IMR-90 (cell line): ENCODE measurements around the gene RBP2. TPM values are rescaled to one million over a fixed set of nuclear protein-coding genes. Genes with fewer than 3 reads are reported as not detected.
A peak's percentile ranks its signal among the peaks of the same experiment; 100 is the strongest.

Experiments
- ATAC-seq: fragments of 200-7000 bp; cut with Tn5 transposase; 2 replicates; pipeline ENCODE4 v1.9.1; 2020; ENCODE audit warnings: low read depth, mild to moderate bottlenecking, moderate library complexity
- BruUV-seq: library from RNA; stranded (reverse); fragments of 400-500 nt; replicated peaks from 2 replicates; lab custom pipeline; 2021; lab: Mats Ljungman, UMichigan
- CTCF ChIA-PET: fragments of 300-600 bp; formaldehyde crosslinking; extraction: SDS; loops from one replicate; lab custom pipeline; 2021; ENCODE audit warnings: antibody characterized with exemption; lab: Yijun Ruan, JAX
- POLR2A ChIA-PET: fragments of 300-600 bp; sonication (Branson Sonifier 250); formaldehyde crosslinking; loops from one replicate; lab custom pipeline; 2022; ENCODE audit warnings: antibody characterized with exemption; ENCODE audit not compliant: unreplicated experiment; lab: Charles Lee
- DNase-seq: peaks from one replicate; pipeline ENCODE4 v3.0.0; 2013
- H2AFZ ChIP-seq: replicated peaks from 2 replicates; pipeline ENCODE3; 2013; ENCODE audit warnings: low read length, mild to moderate bottlenecking; ENCODE audit not compliant: poor library complexity
- H2AK5ac ChIP-seq: 2 replicates; pipeline ENCODE4 v1.6.1; 2013; ENCODE audit warnings: low read depth, low read length, inconsistent platforms
- H2AK9ac ChIP-seq: replicated peaks from 2 replicates; pipeline ENCODE3; 2013; ENCODE audit warnings: mild to moderate bottlenecking, low read depth, low read length, moderate library complexity; ENCODE audit not compliant: poor library complexity
- H2BK120ac ChIP-seq: 2 replicates; pipeline ENCODE4 v1.6.1; 2013; ENCODE audit warnings: low read depth, low read length, inconsistent platforms
- H2BK15ac ChIP-seq: 3 replicates; pipeline ENCODE4 v1.6.1; 2013; ENCODE audit warnings: low read depth, low read length, inconsistent platforms
- H2BK20ac ChIP-seq: 2 replicates; pipeline ENCODE4 v1.6.1; 2013; ENCODE audit warnings: low read depth, mild to moderate bottlenecking, inconsistent platforms, low read length, moderate library complexity
- H2BK5ac ChIP-seq: 2 replicates; pipeline ENCODE4 v1.6.1; 2013; ENCODE audit warnings: mild to moderate bottlenecking, low read depth, low read length, inconsistent platforms; ENCODE audit not compliant: poor library complexity, severe bottlenecking
- H3K14ac ChIP-seq: replicated peaks from 2 replicates; pipeline ENCODE4 v1.6.1; 2013; ENCODE audit warnings: low read depth, low read length, inconsistent platforms
- H3K18ac ChIP-seq: 2 replicates; pipeline ENCODE4 v1.6.1; 2013; ENCODE audit warnings: low read depth, low read length, control low read depth
- H3K23ac ChIP-seq: 2 replicates; pipeline ENCODE4 v1.6.1; 2013; ENCODE audit warnings: low read depth, low read length, inconsistent platforms
- H3K27ac ChIP-seq: 2 replicates; pipeline ENCODE4 v1.5.1; 2013; ENCODE audit warnings: mild to moderate bottlenecking, control low read depth, low read length; ENCODE audit not compliant: insufficient read depth
- H3K27me3 ChIP-seq: 2 replicates; pipeline ENCODE4 v1.6.1; 2013; ENCODE audit warnings: low read length; ENCODE audit not compliant: control insufficient read depth, insufficient read depth
- H3K36me3 ChIP-seq: 2 replicates; pipeline ENCODE4 v1.6.1; 2013; ENCODE audit warnings: low read length, mixed read lengths; ENCODE audit not compliant: control insufficient read depth, insufficient read depth
- H3K4ac ChIP-seq: 2 replicates; pipeline ENCODE4 v1.6.1; 2013; ENCODE audit warnings: low read depth, low read length, inconsistent platforms
- H3K4me1 ChIP-seq: 2 replicates; pipeline ENCODE4 v1.6.1; 2013; ENCODE audit warnings: low read length, mixed read lengths; ENCODE audit not compliant: control insufficient read depth, insufficient read depth
- H3K4me2 ChIP-seq: 2 replicates; pipeline ENCODE4 v1.6.1; 2013; ENCODE audit warnings: low read depth, mild to moderate bottlenecking, control low read depth, low read length, moderate library complexity
- H3K4me3 ChIP-seq: 2 replicates; pipeline ENCODE4 v1.5.1; 2013; ENCODE audit warnings: low read depth, mild to moderate bottlenecking, control low read depth, low read length, moderate library complexity; ENCODE audit not compliant: insufficient read depth
- H3K56ac ChIP-seq: 2 replicates; pipeline ENCODE4 v1.6.1; 2013; ENCODE audit warnings: low read length, inconsistent platforms; ENCODE audit not compliant: insufficient read depth; ENCODE audit errors: extremely low read depth
- H3K79me1 ChIP-seq, 2 experiments: 2 replicates each; pipeline ENCODE4 v1.6.1; 2013; ENCODE audit warnings: low read length in 2 of 2, inconsistent platforms in 1 of 2, low read depth in 1 of 2
- H3K9ac ChIP-seq: 2 replicates; pipeline ENCODE4 v1.6.1; 2013; ENCODE audit warnings: low read depth, low read length, control low read depth
- H3K9me1 ChIP-seq: 2 replicates; pipeline ENCODE4 v1.6.1; 2013; ENCODE audit warnings: low read length, inconsistent platforms; ENCODE audit not compliant: insufficient read depth
- H3K9me3 ChIP-seq: 2 replicates; pipeline ENCODE4 v1.6.1; 2013; ENCODE audit warnings: low read length; ENCODE audit not compliant: control insufficient read depth, insufficient read depth
- H4K20me1 ChIP-seq: 2 replicates; pipeline ENCODE4 v1.6.1; 2013; ENCODE audit warnings: low read length, inconsistent platforms; ENCODE audit not compliant: insufficient read depth
- H4K5ac ChIP-seq: 2 replicates; pipeline ENCODE4 v1.6.1; 2013; ENCODE audit warnings: mild to moderate bottlenecking, low read depth, low read length, control low read depth
- H4K8ac ChIP-seq, 2 experiments: 2 replicates each; pipeline ENCODE4 v1.6.1; 2013; ENCODE audit warnings: low read depth in 2 of 2, low read length in 2 of 2, control low read depth in 1 of 2, inconsistent platforms in 1 of 2
- H4K91ac ChIP-seq: 2 replicates; pipeline ENCODE4 v1.6.1; 2013; ENCODE audit warnings: low read depth, low read length, inconsistent platforms; ENCODE audit not compliant: insufficient read depth
- CEBPB ChIP-seq: IDR thresholded peaks from 2 replicates; pipeline ENCODE4 v1.6.1; 2012; ENCODE audit warnings: low read depth, low read length, improper control_type of control experiment
- SMC3 ChIP-seq: fragments of 150-350 bp; IDR thresholded peaks from 2 replicates; pipeline ENCODE4 v1.6.1; 2016; ENCODE audit warnings: low read depth, mild to moderate bottlenecking, antibody characterized with exemption, low read length, moderate library complexity
- WGBS, 2 experiments: methylation state at CpG; one replicate each; pipeline versions ENCODE4 v1.1.5 to v1.1.7; 2013; ENCODE audit warnings: missing lambda C conversion rate in 2 of 2; ENCODE audit not compliant: insufficient read length in 1 of 2; ENCODE audit errors: extremely low coverage in 2 of 2; 5-methylcytosine and 5-hydroxymethylcytosine counted together
- dilution Hi-C: fragments of 300-500 bp; cut with HindIII; formaldehyde crosslinking; loops from one replicate; pipeline ENCODE4 v1.14.3; 2018; ENCODE audit warnings: low sequenced_read_pairs; ENCODE audit not compliant: unreplicated experiment
- in situ Hi-C: fragments of 300-500 bp; cut with MboI; formaldehyde crosslinking; loops from 3 replicates; pipeline ENCODE4 v1.14.3; 2019; ENCODE audit warnings: low sequenced_read_pairs, inconsistent platforms, mixed read lengths
- intact Hi-C: fragments of 100-400 bp; cut with micrococcal nuclease; formaldehyde crosslinking; loops from 2 replicates; pipeline ENCODE4 v1.10.0; 2022
- polyA plus RNA-seq, 3 experiments: library from polyadenylated mRNA; depleted of rRNA; stranded (reverse); fragments of >200 nt; gene quantifications; 2 replicates each; pipeline ENCODE4 v1.2.3, GENCODE V29; 2012; ENCODE audit warnings: low replicate concordance in 1 of 3
- total RNA-seq: library from RNA; depleted of rRNA; stranded (reverse); fragments of >200 nt; gene quantifications from 2 replicates; pipeline ENCODE4 v1.2.3, GENCODE V29; 2012

RBP2 gene
- total and polyA plus RNA-seq, 2 of the 4 experiments (the other 2 are of a cell fraction): not detected

DNA sequence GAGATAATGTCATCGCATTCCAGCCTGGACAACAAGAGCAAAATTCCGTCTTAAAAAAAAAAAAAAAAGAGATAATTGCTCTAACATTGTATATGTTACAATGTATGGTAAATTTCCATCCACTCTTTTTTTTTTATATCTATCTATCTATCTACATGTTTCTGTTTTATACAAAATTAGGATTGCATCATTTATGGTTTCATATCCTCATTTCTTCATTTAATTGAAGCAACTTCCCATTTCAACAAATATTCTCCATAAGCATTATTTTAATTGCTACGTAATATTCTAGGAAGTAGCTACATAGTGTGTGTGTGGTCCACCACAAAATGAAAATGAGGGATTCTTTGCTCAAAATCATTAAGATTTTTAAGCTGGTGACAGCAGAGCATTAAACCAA lies 44.8 kb upstream of the RBP2 start:
- DNase-seq: no peak

More for the DNA sequence above, 44.8 kb upstream of the RBP2 start:
- H4K91ac ChIP-seq: no peak overlapping the region
- no peaks in the 10 kb centered on the region for H4K20me1 ChIP-seq
- H2BK20ac ChIP-seq: no peak overlapping the region
- no peaks in the 10 kb centered on the region for H3K79me1 ChIP-seq
- no CpG with 5 or more reads among the region's 3 CpGs for WGBS, 2 experiments
- no peak overlapping the region for H4K5ac ChIP-seq
- H3K27me3 ChIP-seq: no peaks in the 10 kb centered on the region
- no peak overlapping the region for H2BK120ac ChIP-seq
- H3K9me1 ChIP-seq: no peaks in the 10 kb centered on the region
- no peak overlapping the region for H2AK5ac ChIP-seq
- no peak overlapping the region for H2BK15ac ChIP-seq
- dilution Hi-C loops (no loop called here), in situ Hi-C loops (no loop called here), intact Hi-C loops (no loop called here)
- ATAC-seq: no peak
- no peak overlapping the region for H3K4ac ChIP-seq
- TF ChIP-seq CEBPB (0 out of 2 replicates have a peak, but pooled peaks have one; percentile 6), SMC3 (no peak)
- no peaks in the 10 kb centered on the region for H3K36me3 ChIP-seq
- no peak overlapping the region for H3K9ac ChIP-seq
- no peak overlapping the region for H2AFZ ChIP-seq
- no peak overlapping the region for H3K23ac ChIP-seq
- H3K27ac ChIP-seq: no peak overlapping the region
- POLR2A ChIA-PET: no interaction called here
- no peak overlapping the region for H3K4me3 ChIP-seq
- no peak overlapping the region for H2AK9ac ChIP-seq
- CTCF ChIA-PET: no interaction called here
- H4K8ac ChIP-seq: no peak overlapping the region
- no TSS peak for BruUV-seq
- no peak overlapping the region for H2BK5ac ChIP-seq
- no peak overlapping the region for H3K18ac ChIP-seq
- H3K14ac ChIP-seq: no peak overlapping the region
- no peaks in the 10 kb centered on the region for H3K4me1 ChIP-seq
- H3K56ac ChIP-seq: no peak overlapping the region
- H3K9me3 ChIP-seq: no peaks in the 10 kb centered on the region
- no peak overlapping the region for H3K4me2 ChIP-seq
